Measurements from ENCODE around the gene MRPS15. TPM values are rescaled to one million over a fixed set of nuclear protein-coding genes. Genes with fewer than 3 reads are reported as not detected.

MRPS15 gene
- total and polyA plus RNA-seq, 8 donors, result 48.9 to 84.2 (median 57.5) TPM

DNA sequence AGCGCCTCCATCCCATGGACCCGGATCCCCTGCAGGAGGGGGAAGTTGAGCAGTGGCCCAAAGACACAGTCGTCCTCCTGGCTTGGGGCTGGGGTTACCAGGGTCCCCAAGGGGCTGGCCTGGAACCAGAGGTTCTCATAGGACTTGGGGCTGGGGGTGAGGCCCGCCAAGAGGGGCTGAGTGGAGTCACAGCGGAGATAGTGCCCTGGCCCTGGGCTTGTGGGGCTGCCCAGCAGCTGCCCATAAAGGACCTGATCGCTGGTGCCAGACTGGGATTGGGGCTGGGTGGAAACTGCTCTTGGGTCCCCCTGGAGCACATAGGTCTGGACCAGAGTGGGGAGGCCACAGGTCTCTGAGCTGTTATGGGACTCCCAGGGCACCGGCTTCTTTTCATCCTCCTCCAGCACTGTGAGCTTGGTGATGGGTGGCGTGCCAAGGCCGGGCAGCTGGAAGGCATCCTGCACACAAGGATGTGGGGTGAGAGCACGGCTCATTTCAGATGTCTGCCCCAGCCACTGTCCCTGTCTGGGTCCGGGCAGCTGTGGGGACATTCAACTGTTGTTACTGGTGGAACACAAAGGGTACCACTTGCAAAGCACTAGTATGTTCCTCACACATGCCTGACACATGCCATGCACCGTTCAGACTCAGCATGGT is 2.3 kb upstream of the MRPS15 start:
- Histone ChIP-seq H3K27ac (peak overlapping the region in 1 of 2 donors; percentile 91), H3K4me1 (peaks cover 16 to 41% of the 10 kb centered on the region in 2 donors), H3K36me3 (peaks cover 0 to 55% of the 10 kb centered on the region in 2 donors), H3K27me3 (no peaks in the 10 kb centered on the region), H3K9me3 (no peaks in the 10 kb centered on the region), H3K4me3 (no peak overlapping the region)
- intact Hi-C loops (cut with DNase I), result no loop called here
- no peak for TF ChIP-seq CTCF (IDR thresholded peaks at IDR 0.05)
- ATAC-seq (no peak), DNase-seq (no peak)

- ATAC-seq, result no peak
- intact Hi-C loops (cut with DNase I), result no loop called here
- peaks cover 16 to 41% of the 10 kb centered on the region in 2 donors for H3K4me1 ChIP-seq
- no peak overlapping the region for H3K4me3 ChIP-seq
- TF ChIP-seq CTCF (IDR thresholded peaks at IDR 0.05), result no peak
- H3K9me3 ChIP-seq, result no peaks in the 10 kb centered on the region
- H3K36me3 ChIP-seq, result peaks cover 0 to 55% of the 10 kb centered on the region in 2 donors
- H3K27ac ChIP-seq, result peak overlapping the region in 1 of 2 donors; percentile 91
- DNase-seq, result no peak
- H3K27me3 ChIP-seq, result no peaks in the 10 kb centered on the region
Measured at GRCh38 chr1:36465731-36466369, 1.7 kb upstream of the MRPS15 start.

DNA sequence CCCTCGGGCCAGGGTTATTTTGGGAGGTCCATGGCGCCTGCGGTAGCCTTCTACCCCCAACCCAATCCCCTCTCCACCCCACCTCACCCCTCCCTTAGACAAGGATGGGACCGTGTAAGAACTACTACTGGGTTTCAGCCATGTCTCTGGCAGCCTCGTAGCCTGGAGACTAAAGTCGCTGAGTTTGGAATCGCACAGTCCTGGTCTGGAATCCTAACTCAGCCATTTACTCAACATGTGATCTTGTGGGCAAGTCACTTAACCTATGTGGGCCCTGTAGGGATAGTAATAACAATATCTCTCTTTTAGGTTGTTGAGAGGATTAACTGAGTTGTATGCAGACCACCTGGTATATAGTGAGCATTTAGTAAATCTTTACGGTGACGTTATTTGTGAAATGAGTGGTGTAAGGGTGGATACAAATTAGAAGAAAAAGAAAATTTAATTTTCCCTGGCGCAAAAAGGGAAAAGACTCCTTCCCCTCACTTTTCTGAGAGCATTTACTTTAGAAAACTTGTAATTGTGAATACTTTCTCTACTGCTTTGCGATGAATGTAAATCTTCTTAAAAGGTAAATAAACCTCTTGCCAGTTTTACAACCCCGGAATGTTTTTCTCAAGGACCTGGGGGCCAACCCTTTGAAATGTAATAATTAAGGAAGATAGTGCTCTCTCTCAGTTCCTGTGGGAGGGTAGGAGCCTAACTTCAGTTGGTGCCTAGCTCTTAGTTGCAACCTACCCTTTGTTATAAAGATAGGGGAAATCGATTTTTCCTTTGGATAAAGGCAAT is 615 bp upstream of the MRPS15 start:
- intact Hi-C loops (cut with DNase I), result no loop called here
- Histone ChIP-seq H3K36me3 (peaks cover 0 to 55% of the 10 kb centered on the region in 2 donors), H3K4me3 (peak overlapping the region; percentile 91 to 94), H3K9me3 (no peaks in the 10 kb centered on the region), H3K27me3 (no peaks in the 10 kb centered on the region), H3K4me1 (peaks cover 16 to 42% of the 10 kb centered on the region in 2 donors), H3K27ac (peak overlapping the region; percentile 91 to 93)
- DNase-seq, result no peak
- no peak for TF ChIP-seq CTCF (IDR thresholded peaks at IDR 0.05)
- peak; percentile 61 for ATAC-seq

GRCh38 chr1:36463463-36463802 is 751 bp downstream of the MRPS15 start:
- intact Hi-C loops (cut with DNase I), result no loop called here
- no peak for TF ChIP-seq CTCF (IDR thresholded peaks at IDR 0.05)
- no peaks in the 10 kb centered on the region for H3K9me3 ChIP-seq
- peak overlapping the region in 1 of 2 donors; percentile 91 for H3K27ac ChIP-seq
- H3K27me3 ChIP-seq, result no peaks in the 10 kb centered on the region
- peak overlapping the region; percentile 91 to 94 for H3K4me3 ChIP-seq
- ATAC-seq (no peak), DNase-seq (no peak)
- peaks cover 0 to 55% of the 10 kb centered on the region in 2 donors for H3K36me3 ChIP-seq
- H3K4me1 ChIP-seq, result peaks cover 16 to 56% of the 10 kb centered on the region in 2 donors

DNA sequence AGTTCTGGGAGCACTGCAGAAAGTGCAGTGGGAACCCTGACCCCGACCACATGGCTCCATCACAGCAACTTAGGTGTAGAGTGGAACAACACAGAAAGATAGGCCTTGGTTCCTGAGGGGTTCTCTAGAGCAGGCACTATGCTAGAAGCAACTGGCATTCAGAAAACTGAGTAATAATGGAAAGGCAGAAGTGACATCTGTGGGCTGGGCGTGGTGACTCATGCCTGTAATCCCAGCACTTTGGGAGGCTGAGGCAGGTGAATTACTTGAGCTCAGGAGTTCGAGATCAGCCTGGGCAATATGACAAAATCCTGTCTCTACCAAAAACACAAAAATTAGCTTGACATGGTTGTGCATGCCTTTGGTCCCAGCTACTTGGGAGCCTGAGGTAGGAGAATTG is 5.3 kb downstream of the MRPS15 start:
- intact Hi-C loops (cut with DNase I), result no loop called here
- H3K4me1 ChIP-seq, result peaks cover 5 to 58% of the 10 kb centered on the region in 2 donors
- no peak for TF ChIP-seq CTCF (IDR thresholded peaks at IDR 0.05)

More for the DNA sequence above, 5.3 kb downstream of the MRPS15 start:
- no peak for DNase-seq
- H3K4me3 ChIP-seq, result no peak overlapping the region
- no peaks in the 10 kb centered on the region for H3K27me3 ChIP-seq
- peak overlapping the region in 1 of 2 donors; percentile 76 for H3K27ac ChIP-seq
- peak; percentile 3 for ATAC-seq
- peaks cover 0 to 77% of the 10 kb centered on the region in 2 donors for H3K36me3 ChIP-seq
- no peaks in the 10 kb centered on the region for H3K9me3 ChIP-seq

Data from left lung (tissue), 10 donors.